BLaER1 treated with 17β-estradiol and CSF1 and Interleukin-3, amounts not matched to agents 10 nM and 100 nM (cell line): ENCODE measurements around the gene NSMCE4A.
"Not testable (repeated sequence)": the region's sequence is repeated elsewhere in the genome, so short reads cannot be mapped to it uniquely, and the experiment has no call there.

Source experiments
- H3K27ac ChIP-seq, 11 experiments: shearing (Covaris generic); formaldehyde crosslinking; 2 replicates each; pipeline ENCODE4 v1.8.1; 2022
- H3K27me3 ChIP-seq, 11 experiments: shearing (Covaris generic); formaldehyde crosslinking; 2 replicates each; pipeline ENCODE4 v1.8.1; 2022
- H3K36me3 ChIP-seq, 11 experiments: shearing (Covaris generic); formaldehyde crosslinking; 2 replicates each; pipeline ENCODE4 v1.8.1; 2022
- H3K4me1 ChIP-seq, 10 experiments: shearing (Covaris generic); formaldehyde crosslinking; 2 replicates each; pipeline ENCODE4 v1.8.1; 2022
- H3K4me2 ChIP-seq, 11 experiments: shearing (Covaris generic); formaldehyde crosslinking; 2 replicates each; pipeline ENCODE4 v1.8.1; 2022
- H3K4me3 ChIP-seq, 10 experiments: shearing (Covaris generic); formaldehyde crosslinking; 2 replicates each; pipeline ENCODE4 v1.8.1; 2022
- H3K9ac ChIP-seq, 11 experiments: shearing (Covaris generic); formaldehyde crosslinking; 2 replicates each; pipeline ENCODE4 v1.8.1; 2022
- H3K9me3 ChIP-seq, 11 experiments: shearing (Covaris generic); formaldehyde crosslinking; replicated peaks in 1 of 11; 2 replicates each; pipeline ENCODE4 v1.8.1; 2022
- H4K20me1 ChIP-seq, 11 experiments: shearing (Covaris generic); formaldehyde crosslinking; 2 replicates each; pipeline ENCODE4 v1.8.1; 2022
- Cebpa-rat ChIP-seq, 11 experiments: shearing (Covaris generic); IDR thresholded peaks; 2 replicates each; pipeline ENCODE4 v1.8.1; 2022

NSMCE4A gene

GRCh38 chr10:121974019-121974534 lies 940 bp downstream of the NSMCE4A start:
- Histone ChIP-seq H3K9me3 (peaks cover 31 to 39% (median 35%) of the 10 kb centered on the region in 11 experiments), H3K4me1 (peaks cover 12 to 24% (median 20%) of the 10 kb centered on the region in 10 experiments), H3K27me3 (no peaks in the 10 kb centered on the region), H3K27ac (peak overlapping the region; percentile 78 to 98 (median 96)), H4K20me1 (peaks cover 3 to 38% (median 25%) of the 10 kb centered on the region in 11 experiments; a peak in 19 of 22 replicates), H3K4me3 (peak overlapping the region; percentile 67 to 96 (median 89)), H3K36me3 (peaks cover 31 to 50% (median 42%) of the 10 kb centered on the region in 11 experiments), H3K4me2 (peak overlapping the region; percentile 80 to 98 (median 91)), H3K9ac (peak overlapping the region; percentile 87 to 98 (median 96))
- TF ChIP-seq Cebpa-rat (IDR thresholded peaks at IDR 0.05) = no peak

DNA sequence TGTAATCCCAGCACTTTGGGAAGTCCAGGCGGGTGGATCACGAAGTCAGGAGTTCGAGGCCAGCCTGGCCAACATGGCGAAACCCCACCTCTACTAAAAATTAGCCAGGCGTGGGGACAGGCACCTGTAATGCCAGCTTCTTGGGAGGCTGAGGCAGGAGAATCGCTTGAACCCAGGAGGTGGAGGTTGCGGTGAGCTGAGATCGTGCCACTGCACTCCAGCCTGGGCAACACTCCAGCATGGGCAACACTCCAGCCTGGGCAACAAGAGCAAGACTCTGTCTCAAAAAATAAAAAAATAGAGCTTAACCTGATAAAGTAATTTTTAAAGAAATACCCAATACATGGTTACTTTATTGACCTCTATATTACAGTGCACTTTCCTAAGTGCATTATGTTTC lies 5.9 kb downstream of the NSMCE4A start:
- not testable (repeated sequence) for H3K9me3 ChIP-seq, H3K4me2 ChIP-seq, H3K4me3 ChIP-seq, H3K27me3 ChIP-seq, H3K9ac ChIP-seq, H3K27ac ChIP-seq
- H3K4me1 ChIP-seq = peaks cover 12 to 24% (median 19%) of the 10 kb centered on the region in 10 experiments
- peaks cover 76 to 93% (median 90%) of the 10 kb centered on the region in 11 experiments for H3K36me3 ChIP-seq
- peaks cover 3 to 33% (median 23%) of the 10 kb centered on the region in 11 experiments; a peak in 19 of 22 replicates for H4K20me1 ChIP-seq

DNA sequence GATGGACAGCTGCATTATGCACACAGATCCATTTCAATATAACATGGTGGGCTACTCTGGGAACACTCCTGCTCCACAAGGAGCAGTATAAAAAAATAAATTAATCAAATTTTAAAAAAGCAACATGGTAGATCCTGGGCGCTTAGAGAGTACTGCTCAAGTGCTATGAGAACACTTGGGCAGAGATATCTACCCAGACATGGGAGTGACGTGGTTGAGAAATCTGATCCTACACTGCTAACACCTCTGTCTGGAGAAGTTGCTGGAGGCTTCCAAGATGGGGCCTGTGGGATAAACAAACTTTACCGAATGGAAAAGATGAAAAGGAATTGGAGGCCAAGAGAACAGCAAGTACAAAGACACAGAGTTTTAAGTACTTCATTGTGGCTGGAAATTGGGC lies 9.0 kb downstream of the NSMCE4A start:
- Histone ChIP-seq H3K9me3 (no peaks in the 10 kb centered on the region), H3K9ac (no peak overlapping the region), H3K4me2 (no peak overlapping the region), H3K27ac (no peak overlapping the region), H3K4me3 (no peak overlapping the region), H4K20me1 (peaks cover 0 to 6% (median 2%) of the 10 kb centered on the region in 11 experiments; a peak in 4 of 22 replicates), H3K27me3 (no peaks in the 10 kb centered on the region), H3K36me3 (peaks cover 73 to 99% (median 90%) of the 10 kb centered on the region in 11 experiments), H3K4me1 (no peaks in the 10 kb centered on the region)
- TF ChIP-seq Cebpa-rat (IDR thresholded peaks at IDR 0.05) = no peak

GRCh38 chr10:121961456-121961855 lies 13.6 kb downstream of the NSMCE4A start:
- Histone ChIP-seq H4K20me1 (no peaks in the 10 kb centered on the region), H3K4me3 (no peak overlapping the region), H3K36me3 (peaks cover 41 to 99% (median 86%) of the 10 kb centered on the region in 11 experiments), H3K9ac (no peak overlapping the region), H3K27ac (no peak overlapping the region), H3K4me1 (peaks cover 0 to 6% (median 0%) of the 10 kb centered on the region in 10 experiments; a peak in 6 of 20 replicates), H3K4me2 (no peak overlapping the region), H3K9me3 (no peaks in the 10 kb centered on the region), H3K27me3 (no peaks in the 10 kb centered on the region)
- TF ChIP-seq Cebpa-rat (IDR thresholded peaks at IDR 0.05) = no peak

DNA sequence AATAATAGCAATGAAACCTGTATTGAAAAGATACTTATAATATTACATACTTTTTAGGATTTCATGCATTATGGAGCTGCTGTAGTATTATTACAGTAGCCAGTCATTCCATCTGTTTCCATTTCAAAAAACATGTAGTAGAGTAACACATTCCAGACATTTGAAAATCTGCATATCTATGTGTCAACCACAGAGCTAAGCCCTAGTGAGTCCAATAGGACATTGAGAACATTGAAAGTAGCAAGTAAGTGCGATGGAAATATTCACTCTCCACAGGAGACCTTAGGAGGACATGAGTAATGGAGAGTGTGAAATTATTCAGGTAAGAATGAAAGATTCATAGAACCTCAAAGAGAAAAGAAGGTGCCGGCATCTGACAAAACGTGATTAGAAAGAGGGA lies 15.3 kb downstream of the NSMCE4A start:
- no peak overlapping the region for H3K4me3 ChIP-seq
- TF ChIP-seq Cebpa-rat (IDR thresholded peaks at IDR 0.05) = no peak
- no peaks in the 10 kb centered on the region for H3K27me3 ChIP-seq
- no peak overlapping the region for H3K9ac ChIP-seq
- H3K9me3 ChIP-seq = no peaks in the 10 kb centered on the region
- peaks cover 24 to 99% (median 83%) of the 10 kb centered on the region in 11 experiments for H3K36me3 ChIP-seq
- H4K20me1 ChIP-seq = no peaks in the 10 kb centered on the region
- H3K4me2 ChIP-seq = no peak overlapping the region
- peaks cover 0 to 12% (median 0%) of the 10 kb centered on the region in 10 experiments; a peak in 7 of 20 replicates for H3K4me1 ChIP-seq
- H3K27ac ChIP-seq = no peak overlapping the region

GRCh38 chr10:121956111-121957061 lies 18.6 kb downstream of the NSMCE4A start:
- Histone ChIP-seq H3K9me3 (no peaks in the 10 kb centered on the region), H3K27me3 (no peaks in the 10 kb centered on the region), H3K36me3 (peaks cover 12 to 90% (median 76%) of the 10 kb centered on the region in 11 experiments)

DNA sequence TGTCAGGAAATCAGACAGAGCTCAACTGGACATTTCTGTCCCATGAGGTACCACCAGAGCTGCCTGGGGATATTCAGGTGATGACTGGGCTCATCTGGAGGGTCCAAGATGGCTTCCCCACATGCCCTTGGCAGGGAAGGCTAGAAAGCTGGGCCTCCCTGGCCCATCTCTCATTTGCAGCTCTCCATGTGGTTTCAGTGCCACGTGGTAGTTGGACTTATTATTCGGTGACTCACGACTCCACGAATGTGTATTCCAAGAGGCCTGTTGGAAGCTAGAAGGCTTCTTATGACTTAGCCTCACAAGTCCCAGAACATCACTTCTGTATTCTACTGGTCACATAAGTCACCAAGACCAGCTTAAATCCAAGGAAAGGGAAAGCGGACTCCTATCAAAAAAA lies 22.8 kb downstream of the NSMCE4A start:
- H3K27ac ChIP-seq = no peak overlapping the region
- H3K9me3 ChIP-seq = no peaks in the 10 kb centered on the region
- peaks cover 0 to 53% (median 38%) of the 10 kb centered on the region in 11 experiments; a peak in 18 of 22 replicates for H3K36me3 ChIP-seq
- no peaks in the 10 kb centered on the region for H3K27me3 ChIP-seq
- no peak overlapping the region for H3K9ac ChIP-seq
- no peak for TF ChIP-seq Cebpa-rat (IDR thresholded peaks at IDR 0.05)
- H3K4me2 ChIP-seq = no peak overlapping the region
- no peak overlapping the region for H3K4me3 ChIP-seq
- peaks cover 0 to 32% (median 0%) of the 10 kb centered on the region in 10 experiments; a peak in 7 of 20 replicates for H3K4me1 ChIP-seq
- no peaks in the 10 kb centered on the region for H4K20me1 ChIP-seq

More at GRCh38 chr10:121956111-121957061, 18.6 kb downstream of the NSMCE4A start:
- Histone ChIP-seq H3K4me3 (no peak overlapping the region), H3K9ac (no peak overlapping the region), H3K4me2 (0 out of 22 replicates have a peak overlapping the region, but pooled peaks of 2 of the 11 experiments have one; percentile 1 to 4), H4K20me1 (no peaks in the 10 kb centered on the region), H3K27ac (no peak overlapping the region), H3K4me1 (peaks cover 0 to 16% (median 0%) of the 10 kb centered on the region in 10 experiments; a peak in 7 of 20 replicates)
- no peak for TF ChIP-seq Cebpa-rat (IDR thresholded peaks at IDR 0.05)

- Histone ChIP-seq H3K4me2 (no peak overlapping the region), H3K9me3 (peaks cover 0 to 8% (median 0%) of the 10 kb centered on the region in 11 experiments; a peak in 3 of 22 replicates)
Observed at GRCh38 chr10:121949451-121949850, 25.6 kb downstream of the NSMCE4A start.

GRCh38 chr10:121949049-121949448 lies 26.0 kb downstream of the NSMCE4A start:
- Histone ChIP-seq H3K4me2 (no peak overlapping the region), H3K36me3 (peaks cover 0 to 23% (median 8%) of the 10 kb centered on the region in 11 experiments; a peak in 12 of 22 replicates), H4K20me1 (no peaks in the 10 kb centered on the region), H3K27me3 (no peaks in the 10 kb centered on the region), H3K27ac (no peak overlapping the region), H3K4me1 (peaks cover 0 to 34% (median 10%) of the 10 kb centered on the region in 10 experiments; a peak in 15 of 20 replicates), H3K9me3 (peaks cover 0 to 8% (median 0%) of the 10 kb centered on the region in 11 experiments; a peak in 3 of 22 replicates), H3K9ac (no peak overlapping the region), H3K4me3 (no peak overlapping the region)
- no peak for TF ChIP-seq Cebpa-rat (IDR thresholded peaks at IDR 0.05)

More at GRCh38 chr10:121949451-121949850, 25.6 kb downstream of the NSMCE4A start:
- Histone ChIP-seq H3K27ac (no peak overlapping the region), H3K9ac (no peak overlapping the region), H3K4me3 (no peak overlapping the region), H3K4me1 (peaks cover 0 to 30% (median 6%) of the 10 kb centered on the region in 10 experiments; a peak in 15 of 20 replicates), H4K20me1 (no peaks in the 10 kb centered on the region), H3K27me3 (no peaks in the 10 kb centered on the region), H3K36me3 (peaks cover 0 to 27% (median 12%) of the 10 kb centered on the region in 11 experiments; a peak in 16 of 22 replicates)
- no peak for TF ChIP-seq Cebpa-rat (IDR thresholded peaks at IDR 0.05)
